Transverse colon (tissue), 3 donors: ENCODE measurements around the gene CACNA1A.

Experiments
- CTCF ChIP-seq, 5 experiments: fragments of 200-600 bp in 3 of 5; fragments of 450-650 bp in 2 of 5; sonication (generic) in 3 of 5; IDR thresholded peaks; 1 replicate in 2 of 5; 2 replicates in 3 of 5; pipeline ENCODE4 v1.5.1; 2016 to 2017; ENCODE audit warnings: antibody characterized with exemption in 5 of 5, inconsistent platforms in 3 of 5, mild to moderate bottlenecking in 2 of 5, moderate library complexity in 1 of 5
- EP300 ChIP-seq: sonication (generic); formaldehyde crosslinking; IDR thresholded peaks from one replicate; pipeline ENCODE4 v1.6.1; 2017; ENCODE audit warnings: antibody characterized with exemption, low read depth
- POLR2A ChIP-seq: fragments of 450-650 bp; IDR thresholded peaks from one replicate; pipeline ENCODE4 v1.6.1; 2016; ENCODE audit warnings: antibody characterized with exemption, mild to moderate bottlenecking, moderate library complexity

DNA sequence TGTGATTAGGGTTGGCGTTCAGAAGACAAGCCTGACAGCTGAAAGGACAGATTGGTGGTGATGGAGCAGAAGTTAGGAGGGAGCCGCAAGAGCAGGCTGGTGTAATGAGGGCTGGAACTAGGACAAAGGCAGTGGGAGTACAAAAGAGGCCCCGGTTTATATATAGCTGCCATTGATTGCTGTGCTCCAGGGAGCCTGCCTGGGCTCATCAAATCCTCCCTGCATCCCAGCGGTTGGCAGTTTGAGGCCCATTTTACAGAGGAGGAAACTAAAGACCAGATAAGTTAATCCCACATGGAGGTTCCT is 123.7 kb downstream of the CACNA1A start:
- TF ChIP-seq CTCF (IDR thresholded peaks at IDR 0.05) (no peak), EP300 (no peak), POLR2A (no peak)
